GM10248 (cell line): ENCODE data around the gene RPL13A.
"Not testable (repeated sequence)": the region's sequence is repeated elsewhere in the genome, so short reads cannot be mapped to it uniquely, and the experiment has no call there.

Experiments used
- CTCF ChIA-PET: fragments of 300-600 bp; sonication (Branson Sonifier 250); formaldehyde crosslinking; extraction: SDS; loops from one replicate; lab custom pipeline; 2021; ENCODE audit warnings: antibody characterized with exemption; lab: Yijun Ruan, JAX
- POLR2A ChIA-PET: fragments of 350-650 bp; sonication (Branson Sonifier 250); formaldehyde crosslinking; extraction: SDS; loops from one replicate; lab custom pipeline; 2020; ENCODE audit warnings: antibody characterized with exemption; lab: Yijun Ruan, JAX
- DNase-seq: peaks from one replicate; pipeline ENCODE4 v3.0.0; 2012; ENCODE audit errors: extremely low spot score
- TF ChIP-seq, protein P1 (sequence below): IDR thresholded peaks from 2 replicates; pipeline ENCODE4 v1.5.1; 2012; ENCODE audit warnings: mild to moderate bottlenecking, low read depth; ENCODE audit errors: extremely low read depth, missing control alignments, control extremely low read depth

Gene RPL13A

DNA sequence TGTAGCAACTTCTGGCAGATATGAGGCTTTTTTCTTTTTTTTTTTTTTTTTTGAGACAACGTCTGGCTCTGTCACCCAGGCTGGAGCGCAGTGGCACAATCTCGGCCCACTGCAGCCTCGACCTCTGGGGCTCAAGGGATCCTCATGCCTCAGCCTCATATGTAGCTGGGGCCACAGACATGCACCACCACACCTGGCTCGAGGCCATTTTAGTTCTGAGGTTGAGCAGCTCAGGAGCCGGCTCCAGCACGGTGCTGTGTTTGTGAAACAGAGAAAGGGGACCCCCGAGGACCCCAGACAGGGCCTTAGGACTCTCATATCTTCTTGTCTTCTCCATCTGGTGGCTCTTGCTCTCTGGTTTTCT, 16.8 kb upstream of the RPL13A start:
- CTCF ChIA-PET = interaction anchor here (0.7 to 5.6 kb wide), 20 partner anchors 12 to 477 kb away, joined by 3 to 72 read pairs (median 3); partner anchors contain the start of genes ALDH16A1, GFY, GYS1 and RPS11
- POLR2A ChIA-PET = interaction anchor here (0.6 to 1.4 kb wide), 6 partner anchors 17 to 205 kb away, joined by 3 to 6 read pairs (median 4); partner anchors contain the start of genes PIH1D1, RCN3 and RPL13A
- TF ChIP-seq, protein P1, sequence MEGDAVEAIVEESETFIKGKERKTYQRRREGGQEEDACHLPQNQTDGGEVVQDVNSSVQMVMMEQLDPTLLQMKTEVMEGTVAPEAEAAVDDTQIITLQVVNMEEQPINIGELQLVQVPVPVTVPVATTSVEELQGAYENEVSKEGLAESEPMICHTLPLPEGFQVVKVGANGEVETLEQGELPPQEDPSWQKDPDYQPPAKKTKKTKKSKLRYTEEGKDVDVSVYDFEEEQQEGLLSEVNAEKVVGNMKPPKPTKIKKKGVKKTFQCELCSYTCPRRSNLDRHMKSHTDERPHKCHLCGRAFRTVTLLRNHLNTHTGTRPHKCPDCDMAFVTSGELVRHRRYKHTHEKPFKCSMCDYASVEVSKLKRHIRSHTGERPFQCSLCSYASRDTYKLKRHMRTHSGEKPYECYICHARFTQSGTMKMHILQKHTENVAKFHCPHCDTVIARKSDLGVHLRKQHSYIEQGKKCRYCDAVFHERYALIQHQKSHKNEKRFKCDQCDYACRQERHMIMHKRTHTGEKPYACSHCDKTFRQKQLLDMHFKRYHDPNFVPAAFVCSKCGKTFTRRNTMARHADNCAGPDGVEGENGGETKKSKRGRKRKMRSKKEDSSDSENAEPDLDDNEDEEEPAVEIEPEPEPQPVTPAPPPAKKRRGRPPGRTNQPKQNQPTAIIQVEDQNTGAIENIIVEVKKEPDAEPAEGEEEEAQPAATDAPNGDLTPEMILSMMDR = no peak
- DNase-seq = no peak

DNA sequence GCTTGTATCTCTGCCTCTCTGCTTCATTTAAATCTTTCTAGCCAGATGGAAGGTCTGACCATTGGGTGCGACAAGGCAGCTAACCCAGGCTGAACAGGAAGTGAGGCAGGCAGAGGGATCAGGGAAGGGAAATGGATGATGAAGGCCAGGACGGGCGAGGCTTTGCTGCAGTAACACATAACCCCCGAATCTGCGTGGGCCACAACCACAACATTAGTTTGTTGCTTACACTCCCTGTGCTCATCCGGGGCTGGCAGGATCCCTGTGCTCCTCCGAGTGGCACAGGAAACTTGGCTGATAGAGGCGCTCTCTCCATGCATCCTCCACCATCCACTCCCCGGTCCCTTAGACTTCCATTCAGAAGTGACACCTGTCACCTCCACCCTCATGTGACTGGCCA, 14.5 kb upstream of the RPL13A start:
- DNase-seq = no peak
- ChIA-PET CTCF (interaction anchor here (0.7 to 5.6 kb wide), 23 partner anchors 10 to 208 kb away, joined by 3 to 72 read pairs (median 4); partner anchors contain the start of genes ALDH16A1, PIH1D1, PRMT1 and RPS11), POLR2A (no interaction called here)
- TF ChIP-seq, protein P1 = no peak

DNA sequence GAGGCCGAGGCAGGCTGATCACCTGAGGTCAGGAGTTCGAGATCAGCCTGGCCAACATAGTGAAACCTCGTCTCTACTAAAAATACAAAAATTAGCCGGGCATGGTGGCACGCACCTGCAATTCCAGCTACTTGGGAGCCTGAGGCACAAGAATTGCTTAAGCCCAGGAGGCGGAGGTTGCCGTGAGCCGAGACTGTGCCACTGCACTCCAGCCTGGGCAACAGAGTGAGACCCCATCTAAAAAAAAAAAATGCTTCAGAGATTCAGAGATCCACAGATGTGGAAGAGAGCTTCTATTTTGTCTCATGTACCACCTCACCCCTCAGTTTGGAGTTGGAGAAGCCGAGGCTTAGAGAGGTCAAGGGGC, 13.9 kb upstream of the RPL13A start:
- DNase-seq = not testable (repeated sequence)
- ChIA-PET CTCF (interaction anchor here (0.7 to 5.6 kb wide), 35 partner anchors 9 to 247 kb away, joined by 3 to 72 read pairs (median 3); partner anchors contain the start of genes ALDH16A1, PIH1D1, PRMT1 and RPS11), POLR2A (interaction anchor here (0.5 to 1.0 kb wide), 2 partner anchors 20 to 90 kb away, joined by 3 read pairs; partner anchors contain the start of gene ALDH16A1)

DNA sequence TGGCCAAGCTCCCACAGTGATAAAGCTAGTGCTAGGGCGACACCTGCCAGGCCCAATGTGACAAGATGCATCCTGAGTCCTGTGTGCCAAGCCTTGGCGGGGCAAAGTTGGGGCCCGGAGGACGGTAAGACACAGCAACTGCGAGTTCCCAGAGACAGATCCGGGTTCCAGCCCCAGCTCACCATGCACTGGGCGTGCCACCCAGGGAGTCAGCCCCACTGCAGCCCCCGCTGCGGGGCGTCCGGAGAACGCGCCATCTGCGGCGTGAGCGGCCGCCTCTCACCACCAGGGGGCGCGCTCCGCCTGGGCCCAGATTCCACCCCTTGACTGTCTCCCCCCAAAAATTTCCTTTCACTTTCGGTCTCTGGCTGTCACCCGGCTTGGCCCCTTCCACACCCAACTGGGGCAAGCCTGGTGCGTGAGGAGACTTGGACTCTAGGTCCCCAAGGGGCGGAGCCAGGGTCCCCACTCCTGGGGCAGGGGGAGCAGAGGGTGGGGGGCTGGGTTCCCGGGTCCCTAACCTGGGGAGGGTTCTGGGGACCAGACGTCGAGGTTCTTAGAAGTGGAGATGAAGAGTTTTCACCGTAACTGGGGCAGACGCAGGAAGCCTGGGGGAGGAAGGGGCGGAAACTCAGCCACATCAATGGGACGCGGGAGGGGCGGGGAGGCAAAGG, 13.4 kb upstream of the RPL13A start, which contains the start of gene FLT3LG:
Gene FLT3LG (plus strand): TSS at position 348 of the 674 bp plus-strand sequence. CDS start 425 bp downstream, outside the sequence.
- ChIA-PET POLR2A (interaction anchor here (0.5 to 1.0 kb wide), 2 partner anchors 21 to 89 kb away, joined by 3 read pairs; partner anchors contain the start of gene ALDH16A1), CTCF (interaction anchor here (0.7 to 5.6 kb wide), 35 partner anchors 9 to 247 kb away, joined by 3 to 72 read pairs (median 3); partner anchors contain the start of genes ALDH16A1, PIH1D1, PRMT1 and RPS11)

DNA sequence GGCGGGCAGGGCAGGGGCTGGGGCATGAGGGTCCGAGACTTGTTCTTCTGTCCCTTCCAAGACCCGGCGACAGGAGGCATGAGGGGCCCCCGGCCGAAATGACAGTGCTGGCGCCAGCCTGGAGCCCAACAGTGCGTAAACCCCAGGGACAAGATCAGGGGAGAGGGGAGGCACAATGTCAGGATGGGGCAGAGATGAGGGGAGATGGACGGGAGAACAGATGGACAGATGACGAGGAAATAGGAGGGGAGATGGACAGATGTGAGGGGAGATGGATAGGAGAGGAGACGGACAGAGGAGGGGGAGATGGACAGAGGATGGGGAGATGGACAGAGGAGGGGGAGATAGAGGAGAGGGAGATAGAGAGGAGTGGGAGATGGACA, 12.9 kb upstream of the RPL13A start:
- ChIA-PET POLR2A (no interaction called here), CTCF (interaction anchor here (1.1 to 2.3 kb wide), 4 partner anchors 16 to 249 kb away, joined by 3 to 8 read pairs (median 6); no protein-coding TSS in a partner anchor)
- peak; percentile 21 for DNase-seq
- TF ChIP-seq, protein P1 = no peak

More for the DNA sequence above, 13.4 kb upstream of the RPL13A start, which contains the start of gene FLT3LG:
- peak; percentile 92 for DNase-seq
- TF ChIP-seq, protein P1 = peak; percentile 94

DNA sequence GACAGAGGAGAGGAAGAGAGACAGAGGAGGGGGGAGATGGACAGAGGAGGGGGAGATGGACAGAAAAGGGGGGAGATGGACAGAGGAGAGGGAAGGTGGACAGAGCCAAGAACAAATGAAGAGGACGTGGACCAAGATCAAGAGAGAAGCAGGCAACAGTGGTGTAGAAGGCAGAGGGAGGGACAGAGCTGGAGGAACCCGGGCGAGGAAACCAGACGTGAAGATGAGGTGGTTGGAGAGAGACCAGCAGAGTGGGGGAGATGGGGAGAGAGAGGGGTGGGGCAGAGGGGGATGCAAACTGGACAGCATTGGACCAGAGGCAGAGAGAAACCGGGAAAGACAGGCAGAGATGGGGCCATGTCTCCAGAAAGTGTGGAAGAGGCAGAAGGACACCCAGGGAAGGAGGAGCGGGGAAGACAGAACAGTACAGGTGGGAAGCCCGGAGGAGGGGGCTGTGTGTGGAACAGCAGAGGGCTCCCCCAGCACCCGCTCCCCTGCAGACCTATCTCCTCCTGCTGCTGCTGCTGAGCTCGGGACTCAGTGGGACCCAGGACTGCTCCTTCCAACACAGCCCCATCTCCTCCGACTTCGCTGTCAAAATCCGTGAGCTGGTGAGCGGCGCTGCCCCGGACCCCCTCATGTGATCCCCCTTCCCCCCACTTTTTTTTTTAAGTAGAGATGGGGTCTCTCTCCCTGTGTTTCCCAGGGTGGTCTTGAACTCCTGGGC, 12.1 kb upstream of the RPL13A start:
- CTCF ChIA-PET = interaction anchor here (0.7 to 2.3 kb wide), 8 partner anchors 17 to 249 kb away, joined by 3 to 8 read pairs (median 4); partner anchors contain the start of gene PIH1D1
- TF ChIP-seq, protein P1 = no peak
- DNase-seq = peak; percentile 19
- POLR2A ChIA-PET = interaction anchor here (0.6 to 1.0 kb wide), 2 partner anchors 19 to 118 kb away, joined by 4 read pairs; no protein-coding TSS in a partner anchor
